Measurements from ENCODE around the gene MOCS1. TPM values are rescaled to one million over a fixed set of nuclear protein-coding genes. Genes with fewer than 3 reads are reported as not detected.

MOCS1 gene
- total and polyA plus RNA-seq, 9 of the 15 experiments (the other 6 are each of a cell fraction or from before 2014, with no cell fraction given): 0.69 to 12.7 (median 8.7) TPM

GRCh38 chr6:39980839-39981580, 46.7 kb upstream of the MOCS1 start (continued):
- peak; percentile 99 for TF ChIP-seq ZNF766 (CRISPR knock-in tag; conservative IDR thresholded peaks at IDR 0.05)
- TF ChIP-seq ZNF197 (CRISPR knock-in tag; IDR thresholded peaks at IDR 0.05; ENCODE audit: low read depth): 0 out of 2 replicates have a peak, but pooled peaks have one; percentile 70
- TF ChIP-seq NR2F6 (CRISPR knock-in tag; IDR thresholded peaks at IDR 0.05): peak; percentile 50; the same call in 1 of the 2 replicates
- TF ChIP-seq HMBOX1 (IDR thresholded peaks at IDR 0.05): peak; percentile 28; the same call in 1 of the 2 replicates
- peak; percentile 82 for TF ChIP-seq CEBPB (tag; IDR thresholded peaks at IDR 0.05)
- TF ChIP-seq HNRNPH1 (optimal IDR thresholded peaks at IDR 0.05; ENCODE audit: low read depth, low read length): no peak

- no peak for ATAC-seq
- no peaks in the 10 kb centered on the region for H4K20me1 ChIP-seq (replicated peaks; ENCODE audit: control insufficient read depth, insufficient read depth, low read length)
- peaks cover 0 to 9% of the 10 kb centered on the region in 2 experiments; a peak in 2 of 5 replicates for H3K4me1 ChIP-seq (replicated peaks in 1 of 2; ENCODE audit: control insufficient read depth in 2 of 2, insufficient read depth in 2 of 2, low read length in 2 of 2)
- H3K9me1 ChIP-seq (ENCODE audit: control insufficient read depth, insufficient read depth, low read length): no peaks in the 10 kb centered on the region
- no peak overlapping the region for H2AFZ ChIP-seq (ENCODE audit: low read depth, low read length)
- CTCF ChIA-PET (ENCODE audit: low intra/inter-chr PET ratio): interaction anchor here (0.8 to 2.9 kb wide), 2 partner anchors 78 to 329 kb away, joined by 3 to 22 read pairs; no protein-coding TSS in a partner anchor
- POLR2A ChIA-PET: no interaction called here
- H3K4me3 ChIP-seq: no peak overlapping the region
- H3K9me3 ChIP-seq (replicated peaks; ENCODE audit: control insufficient read depth, insufficient read depth, low read depth, low read length): no peaks in the 10 kb centered on the region
- no peak for FAIRE-seq
- in situ Hi-C loops (cut with MboI) (no loop called here), intact Hi-C loops (cut with micrococcal nuclease) (loop anchor here (5.0 to 10.0 kb wide), 2 partner anchors 602 to 865 kb away; no protein-coding TSS in a partner anchor)
- BruUV-seq (replicated peaks): no TSS peak
- no peak overlapping the region for H3K9ac ChIP-seq (ENCODE audit: insufficient read depth in 1 of 2, low read depth in 2 of 2, low read length in 2 of 2)
- no peaks in the 10 kb centered on the region for H3K36me3 ChIP-seq (ENCODE audit: control insufficient read depth, insufficient read depth, low read length)
- DNase-seq (ENCODE audit: extremely low read depth in 1 of 4, low spot score in 3 of 4): no peak
- WGBS (ENCODE audit: insufficient coverage, low coverage, missing lambda C conversion rate): 2% methylated on average over 3 of the region's 3 CpGs
- no peak overlapping the region for H3K4me2 ChIP-seq (ENCODE audit: insufficient read depth, low read length)
- H3K27ac ChIP-seq (ENCODE audit: extremely low read depth, low read depth, low read length): no peak overlapping the region
- no peaks in the 10 kb centered on the region for H3K79me2 ChIP-seq (ENCODE audit: control insufficient read depth, insufficient read depth, low read length)
- no peaks in the 10 kb centered on the region; a peak in 1 of 5 replicates for H3K27me3 ChIP-seq (ENCODE audit: control insufficient read depth in 2 of 2, insufficient read depth in 2 of 2, low read length in 2 of 2)
- TF ChIP-seq ZNF146 (CRISPR knock-in tag; IDR thresholded peaks at IDR 0.05; ENCODE audit: unreplicated experiment) (no peak), MCM7 (IDR thresholded peaks at IDR 0.05) (no peak), ZNF717 (CRISPR knock-in tag; IDR thresholded peaks at IDR 0.05) (no peak), BRD9 (IDR thresholded peaks at IDR 0.05; ENCODE audit: low read depth, partially characterized antibody) (no peak), GATAD2B (IDR thresholded peaks at IDR 0.05; ENCODE audit: borderline replicate concordance) (no peak), ETV1 (tag; conservative IDR thresholded peaks at IDR 0.05; ENCODE audit: low read depth) (no peak), RBM17 (IDR thresholded peaks at IDR 0.05; ENCODE audit: borderline replicate concordance, low read depth, low read length) (no peak), ZNF197 (CRISPR knock-in tag; IDR thresholded peaks at IDR 0.05; ENCODE audit: low read depth) (no peak), ESRRB (CRISPR knock-in tag; IDR thresholded peaks at IDR 0.05; ENCODE audit: borderline replicate concordance) (no peak), FOS (IDR thresholded peaks at IDR 0.05; ENCODE audit: extremely low read depth, insufficient read length) (no peak), ZNF408 (CRISPR knock-in tag; IDR thresholded peaks at IDR 0.05; ENCODE audit: low read depth) (no peak), FOXA3 (CRISPR knock-in tag; conservative IDR thresholded peaks at IDR 0.05 in 1 of 2, IDR thresholded peaks at IDR 0.05 in 1 of 2) (no peak), MCM3 (IDR thresholded peaks at IDR 0.05) (no peak), ZNF589 (CRISPR knock-in tag; IDR thresholded peaks at IDR 0.05; ENCODE audit: low read depth) (no peak), RNF2 (IDR thresholded peaks at IDR 0.05) (no peak)
Measured at GRCh38 chr6:39979461-39980328, 45.4 kb upstream of the MOCS1 start.
